HAP-1 (cell line): Measurements from ENCODE around the gene PGM1.

Source experiments
- DNase-seq, 2 experiments: peaks; one replicate each; pipeline ENCODE4 v3.0.0-alpha.2; 2016 to 2020; ENCODE audit warnings: low spot score in 2 of 2
- H3K27me3 ChIP-seq: fragments of 250-450 bp; sonication (Bioruptor Pico); 2 replicates; pipeline ENCODE4 v1.5.1; 2020; ENCODE audit warnings: low read depth, mild to moderate bottlenecking, moderate library complexity
- H3K36me3 ChIP-seq: fragments of 250-450 bp; sonication (Bioruptor Pico); replicated peaks from 2 replicates; pipeline ENCODE4 v1.5.1; 2020; ENCODE audit warnings: mild to moderate bottlenecking
- H3K4me1 ChIP-seq: fragments of 250-450 bp; sonication (Bioruptor Pico); 2 replicates; pipeline ENCODE4 v1.5.1; 2020; ENCODE audit warnings: mild to moderate bottlenecking
- H3K4me3 ChIP-seq: fragments of 250-450 bp; sonication (Bioruptor Pico); 2 replicates; pipeline ENCODE4 v1.5.1; 2020; ENCODE audit warnings: mild to moderate bottlenecking, moderate library complexity
- H3K9me3 ChIP-seq: fragments of 250-450 bp; sonication (Bioruptor Pico); 2 replicates; pipeline ENCODE4 v1.5.1; 2020; ENCODE audit warnings: mild to moderate bottlenecking, moderate library complexity
- in situ Hi-C: fragments of 300-500 bp; cut with MboI; formaldehyde crosslinking; loops from 3 replicates; pipeline ENCODE4 v1.14.3; 2020; ENCODE audit warnings: low sequenced_read_pairs, inconsistent platforms, mixed read lengths

Gene PGM1

DNA sequence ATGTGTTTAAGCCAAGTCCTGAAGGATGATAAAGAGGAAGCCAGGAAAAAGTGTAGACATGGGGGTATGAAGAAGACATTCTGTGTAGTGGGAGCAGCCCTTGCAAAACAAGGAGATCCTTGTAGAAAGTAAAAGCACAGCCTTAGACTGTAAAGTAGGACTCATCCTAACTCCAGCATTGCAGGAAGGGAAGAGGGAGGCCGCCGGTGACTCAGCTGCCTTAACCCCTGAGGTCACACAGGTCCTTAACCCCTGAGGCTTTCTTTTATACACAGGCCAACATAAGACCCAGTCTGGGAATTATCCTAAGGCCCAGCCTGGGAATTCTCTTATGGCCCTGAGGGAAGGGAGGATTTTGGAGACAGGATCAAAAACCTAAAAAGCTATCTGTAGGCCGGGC, 18.0 kb downstream of the PGM1 start:
- Histone ChIP-seq H3K36me3 (no peaks in the 10 kb centered on the region), H3K4me1 (no peaks in the 10 kb centered on the region), H3K9me3 (no peaks in the 10 kb centered on the region), H3K4me3 (no peak overlapping the region), H3K27me3 (no peaks in the 10 kb centered on the region)
- in situ Hi-C loops: loop anchor here (10.0 kb wide), 1 partner anchor 534 kb away; no protein-coding TSS in a partner anchor
- DNase-seq: no peak

DNA sequence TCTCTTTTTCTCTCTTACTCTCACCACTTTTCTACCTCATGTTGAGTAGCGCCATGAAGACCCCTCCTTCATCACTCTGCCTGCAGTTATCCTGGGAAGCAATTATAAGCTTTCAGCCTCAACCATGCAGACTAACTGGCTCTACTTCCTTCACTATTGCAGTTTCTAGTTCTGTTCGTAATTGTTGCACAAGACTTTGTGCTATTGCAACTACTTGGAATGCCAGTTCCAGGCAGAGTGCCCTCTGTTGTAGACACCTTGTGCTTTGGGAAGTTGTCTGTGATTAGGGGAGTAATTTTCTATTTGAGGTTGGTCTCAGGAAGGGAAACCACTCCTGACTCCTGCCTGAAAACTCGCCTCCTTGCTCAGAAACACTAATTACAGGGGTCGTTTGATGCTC, 19.4 kb downstream of the PGM1 start:
- H3K36me3 ChIP-seq: no peaks in the 10 kb centered on the region
- H3K4me3 ChIP-seq: no peak overlapping the region
- H3K9me3 ChIP-seq: no peaks in the 10 kb centered on the region
- no peak for DNase-seq
- H3K27me3 ChIP-seq: no peaks in the 10 kb centered on the region
- in situ Hi-C loops: loop anchor here (10.0 kb wide), 1 partner anchor 532 kb away; no protein-coding TSS in a partner anchor
- H3K4me1 ChIP-seq: no peaks in the 10 kb centered on the region

DNA sequence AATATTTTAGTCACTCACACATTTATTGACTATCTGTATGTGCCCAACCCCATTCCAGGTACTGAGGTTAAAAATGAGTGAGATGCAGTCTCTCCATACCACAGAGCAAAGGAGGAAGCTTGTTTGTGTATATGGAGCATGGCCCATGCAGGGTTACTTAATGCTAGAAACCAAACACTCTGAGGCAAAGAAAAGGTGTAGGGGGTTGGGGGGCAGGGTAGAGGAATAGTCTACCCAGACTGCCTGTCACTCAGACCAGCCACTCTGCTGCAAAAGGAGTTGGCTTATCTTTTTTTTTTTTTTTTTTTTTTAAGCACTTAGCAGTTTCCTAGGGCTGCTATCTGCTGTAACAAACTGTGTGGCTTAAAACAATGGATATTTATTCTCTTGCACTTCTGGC, 19.8 kb downstream of the PGM1 start:
- in situ Hi-C loops: loop anchor here (10.0 kb wide), 1 partner anchor 532 kb away; no protein-coding TSS in a partner anchor
- no peak for DNase-seq
- H3K27me3 ChIP-seq: no peaks in the 10 kb centered on the region
- no peaks in the 10 kb centered on the region for H3K9me3 ChIP-seq
- no peaks in the 10 kb centered on the region for H3K4me1 ChIP-seq
- H3K36me3 ChIP-seq: no peaks in the 10 kb centered on the region
- H3K4me3 ChIP-seq: no peak overlapping the region

DNA sequence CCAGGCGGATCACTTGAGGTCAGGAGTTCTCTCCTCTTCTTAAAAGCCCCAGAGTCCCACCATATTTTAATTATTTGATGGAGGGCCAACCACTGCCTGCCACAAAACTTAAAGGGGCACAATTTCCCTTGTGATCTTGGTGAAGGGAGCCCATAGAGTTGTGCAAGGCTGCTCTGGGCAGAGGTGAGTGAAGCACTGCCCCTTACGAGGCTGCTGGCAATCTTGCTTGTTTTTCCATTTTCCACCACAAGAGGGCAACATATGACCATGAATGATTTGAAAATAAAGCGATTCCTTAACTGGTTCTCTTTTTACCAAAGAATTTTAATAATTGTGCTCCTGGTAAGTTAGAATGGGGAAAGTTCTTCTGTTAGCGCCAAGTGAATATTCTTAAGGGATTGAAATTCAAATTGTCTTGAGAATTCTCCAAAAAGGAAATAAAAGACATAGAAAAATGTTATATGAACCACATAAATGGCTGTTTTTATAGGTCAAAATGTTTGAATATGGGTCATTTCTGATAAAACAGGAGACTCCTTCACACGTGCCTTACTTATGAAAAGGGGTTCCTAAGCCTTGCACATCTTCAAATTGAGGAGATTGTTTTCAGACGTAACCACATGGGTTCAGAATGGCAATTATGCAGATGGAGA, 22.7 kb downstream of the PGM1 start:
- H3K36me3 ChIP-seq: no peaks in the 10 kb centered on the region
- no peaks in the 10 kb centered on the region for H3K4me1 ChIP-seq
- peak; percentile 50 to 74 for DNase-seq
- in situ Hi-C loops: loop anchor here (5.0 to 10.0 kb wide), 2 partner anchors 529 to 626 kb away; no protein-coding TSS in a partner anchor
- no peak overlapping the region for H3K4me3 ChIP-seq
- H3K27me3 ChIP-seq: no peaks in the 10 kb centered on the region
- no peaks in the 10 kb centered on the region for H3K9me3 ChIP-seq

DNA sequence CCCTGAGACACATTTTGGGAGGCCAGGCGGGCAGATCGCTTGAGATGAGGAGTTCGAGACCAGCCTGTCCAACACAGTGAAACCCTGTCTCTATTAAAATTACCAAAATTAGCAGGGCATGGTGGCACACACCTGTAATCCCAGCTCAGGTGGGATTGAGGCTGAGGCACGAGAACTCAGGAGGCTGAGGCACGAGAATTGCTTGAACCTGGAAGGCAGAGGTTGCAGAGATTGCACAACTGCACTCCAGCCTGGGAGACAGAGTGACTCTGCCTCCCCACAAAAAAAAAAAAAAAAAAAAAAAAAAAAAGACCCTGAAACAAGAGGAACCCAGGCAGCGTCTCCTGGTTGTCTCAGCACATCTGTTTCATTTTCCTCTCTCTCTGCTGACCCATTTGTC, 24.2 kb downstream of the PGM1 start:
- H3K36me3 ChIP-seq: no peaks in the 10 kb centered on the region
- DNase-seq: no peak
- no peaks in the 10 kb centered on the region for H3K9me3 ChIP-seq
- H3K4me1 ChIP-seq: no peaks in the 10 kb centered on the region
- no peaks in the 10 kb centered on the region for H3K27me3 ChIP-seq
- in situ Hi-C loops: loop anchor here (5.0 to 10.0 kb wide), 2 partner anchors 527 to 625 kb away; no protein-coding TSS in a partner anchor
- H3K4me3 ChIP-seq: no peak overlapping the region

DNA sequence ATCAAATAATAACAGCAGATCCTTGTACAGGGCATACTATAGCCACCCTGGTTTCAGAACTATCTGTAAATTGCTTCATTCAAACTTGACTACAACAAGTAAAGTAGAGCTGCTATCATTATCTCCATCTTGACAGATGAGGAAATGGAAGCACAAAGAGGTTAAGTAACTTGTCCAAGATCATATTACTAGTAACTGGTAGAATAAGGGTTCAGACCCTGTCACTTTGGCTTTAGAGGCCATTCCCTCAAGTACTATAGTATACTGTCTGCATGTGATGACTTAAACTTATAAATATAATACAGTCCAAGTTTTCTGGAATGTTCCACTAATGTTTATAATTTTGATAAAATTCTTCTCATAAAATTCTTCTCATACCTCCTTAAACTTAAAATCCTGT, 24.8 kb downstream of the PGM1 start:
- Histone ChIP-seq H3K4me3 (no peak overlapping the region), H3K27me3 (no peaks in the 10 kb centered on the region), H3K36me3 (no peaks in the 10 kb centered on the region), H3K9me3 (no peaks in the 10 kb centered on the region), H3K4me1 (no peaks in the 10 kb centered on the region)
- no peak for DNase-seq
- in situ Hi-C loops: loop anchor here (5.0 to 10.0 kb wide), 2 partner anchors 527 to 624 kb away; no protein-coding TSS in a partner anchor

DNA sequence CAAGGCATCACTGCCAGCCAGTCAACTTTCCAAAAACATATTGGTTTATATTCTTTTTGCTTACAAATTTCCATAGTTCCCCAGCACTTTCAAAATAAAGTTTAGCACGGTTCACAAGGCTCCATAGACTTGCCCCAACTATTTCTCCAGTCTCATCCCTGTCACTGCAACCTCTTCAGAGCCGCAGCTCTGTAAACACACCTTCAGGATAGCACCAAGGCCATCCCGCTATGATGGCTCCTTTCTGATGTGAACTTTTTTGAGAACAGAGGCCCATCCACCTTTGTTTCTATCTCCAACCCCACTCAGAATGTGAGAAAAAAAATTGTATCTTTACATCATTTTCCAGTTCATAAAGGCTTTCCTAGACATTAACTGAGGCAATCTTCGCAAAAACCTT, 26.3 kb downstream of the PGM1 start:
- Histone ChIP-seq H3K4me3 (no peak overlapping the region), H3K9me3 (no peaks in the 10 kb centered on the region), H3K27me3 (no peaks in the 10 kb centered on the region), H3K36me3 (no peaks in the 10 kb centered on the region), H3K4me1 (peaks cover 7% of the 10 kb centered on the region; the same call in 1 of the 2 replicates)
- in situ Hi-C loops: loop anchor here (5.0 to 10.0 kb wide), 2 partner anchors 525 to 623 kb away; no protein-coding TSS in a partner anchor
- no peak for DNase-seq

DNA sequence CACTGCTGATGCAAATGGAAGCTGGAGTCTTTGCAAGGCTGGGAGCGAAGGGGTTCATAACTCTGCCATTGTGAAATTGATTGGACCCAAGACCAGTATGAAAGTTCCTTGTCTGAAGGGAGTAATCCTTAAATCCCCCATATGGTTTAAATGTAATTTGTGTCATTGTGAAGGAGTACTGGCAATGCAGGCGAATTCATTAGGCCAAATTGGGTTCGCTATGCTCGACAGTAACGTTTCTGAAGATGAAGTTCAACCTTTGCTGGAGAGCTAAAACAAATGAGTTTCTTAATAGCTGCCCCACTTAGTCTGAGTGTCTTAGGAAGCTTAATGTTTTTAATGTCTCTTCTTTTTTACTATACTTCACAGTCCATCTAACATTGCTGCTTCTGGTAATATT, 27.5 kb downstream of the PGM1 start:
- H3K9me3 ChIP-seq: no peaks in the 10 kb centered on the region
- H3K27me3 ChIP-seq: no peaks in the 10 kb centered on the region
- DNase-seq: no peak
- no peak overlapping the region for H3K4me3 ChIP-seq
- no peaks in the 10 kb centered on the region for H3K36me3 ChIP-seq
- in situ Hi-C loops: no loop called here
- peaks cover 7% of the 10 kb centered on the region; the same call in 1 of the 2 replicates for H3K4me1 ChIP-seq

DNA sequence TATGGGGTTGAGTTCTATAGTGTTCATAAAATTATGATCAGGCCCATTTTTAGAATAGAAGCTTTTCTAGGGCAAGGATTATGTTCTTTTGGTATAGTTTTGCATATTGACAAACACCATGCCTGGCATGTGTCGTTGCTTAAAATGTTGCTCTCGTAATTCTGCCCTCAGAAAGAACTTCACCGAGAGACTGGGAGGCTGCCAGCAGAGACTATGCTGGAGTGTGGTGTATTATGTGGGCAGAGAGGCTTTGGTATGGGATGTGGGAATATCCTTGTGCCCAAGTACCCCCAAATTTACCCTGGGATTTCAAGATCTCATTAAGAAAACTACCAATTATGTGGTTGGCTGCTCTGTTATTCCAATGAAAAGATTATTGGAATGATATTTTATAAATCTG, 27.9 kb downstream of the PGM1 start:
- Histone ChIP-seq H3K9me3 (no peaks in the 10 kb centered on the region), H3K36me3 (no peaks in the 10 kb centered on the region), H3K4me1 (peaks cover 7% of the 10 kb centered on the region; the same call in 1 of the 2 replicates), H3K4me3 (no peak overlapping the region), H3K27me3 (no peaks in the 10 kb centered on the region)
- in situ Hi-C loops: no loop called here
- DNase-seq: no peak

DNA sequence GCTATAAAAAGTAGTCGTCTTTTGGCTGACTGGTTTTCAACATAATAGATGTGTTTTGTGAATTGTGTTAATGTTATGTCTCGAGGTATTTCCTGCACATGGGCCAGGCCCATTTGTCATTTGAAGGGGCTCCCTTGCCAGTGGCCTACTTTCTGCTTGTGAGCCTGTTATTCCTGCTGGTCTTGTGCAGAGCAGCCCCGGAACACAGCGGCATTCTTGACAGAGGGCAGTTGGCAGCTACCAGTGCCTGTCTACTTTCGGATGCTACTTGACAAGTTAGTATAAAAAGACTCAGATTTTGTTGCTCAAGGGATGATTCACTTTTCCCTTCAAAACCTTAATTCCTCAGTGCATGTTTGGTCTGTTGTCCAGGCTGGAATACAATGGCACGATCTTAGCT, 28.5 kb downstream of the PGM1 start:
- H3K4me3 ChIP-seq: no peak overlapping the region
- H3K36me3 ChIP-seq: no peaks in the 10 kb centered on the region
- no peaks in the 10 kb centered on the region for H3K9me3 ChIP-seq
- in situ Hi-C loops: no loop called here
- peaks cover 7% of the 10 kb centered on the region; the same call in 1 of the 2 replicates for H3K4me1 ChIP-seq
- DNase-seq: no peak
- no peaks in the 10 kb centered on the region for H3K27me3 ChIP-seq

DNA sequence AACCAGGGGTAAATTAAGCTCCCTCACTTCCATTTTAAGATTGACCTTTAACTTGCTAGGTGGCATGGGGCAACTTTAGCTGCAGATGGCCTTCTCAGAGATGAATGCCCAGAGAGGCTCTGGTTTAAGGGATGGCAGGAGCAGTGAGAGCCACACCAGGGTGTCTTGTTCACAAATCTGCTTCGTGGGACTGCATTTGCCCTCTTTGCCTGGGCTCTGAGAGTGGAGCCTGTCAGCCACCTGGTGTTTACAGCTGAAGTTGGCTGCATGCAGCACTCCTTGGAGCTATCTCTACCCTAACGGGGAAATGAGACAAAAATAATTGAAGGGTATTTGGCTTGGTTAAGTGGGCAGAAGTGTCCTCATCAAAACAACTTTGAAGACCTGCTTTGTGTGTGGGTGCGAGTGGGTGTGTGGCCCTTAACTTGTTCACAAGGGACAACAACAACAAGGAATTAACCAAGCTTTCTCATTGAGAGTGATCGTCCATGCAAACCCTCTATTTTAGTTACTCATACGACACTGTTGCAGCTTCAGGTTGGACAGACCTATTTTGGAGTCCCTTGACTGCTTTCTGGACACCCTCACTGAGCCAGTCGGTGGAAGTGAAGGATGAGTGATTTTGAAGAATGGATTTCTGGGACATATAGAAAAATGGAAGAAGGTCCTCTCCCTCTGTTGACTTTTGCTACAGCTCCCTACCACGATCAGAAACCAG, 29.8 kb downstream of the PGM1 start:
- Histone ChIP-seq H3K4me1 (peaks cover 7% of the 10 kb centered on the region; the same call in 1 of the 2 replicates), H3K4me3 (no peak overlapping the region), H3K27me3 (no peaks in the 10 kb centered on the region), H3K36me3 (no peaks in the 10 kb centered on the region), H3K9me3 (no peaks in the 10 kb centered on the region)
- DNase-seq: no peak
- in situ Hi-C loops: no loop called here

DNA sequence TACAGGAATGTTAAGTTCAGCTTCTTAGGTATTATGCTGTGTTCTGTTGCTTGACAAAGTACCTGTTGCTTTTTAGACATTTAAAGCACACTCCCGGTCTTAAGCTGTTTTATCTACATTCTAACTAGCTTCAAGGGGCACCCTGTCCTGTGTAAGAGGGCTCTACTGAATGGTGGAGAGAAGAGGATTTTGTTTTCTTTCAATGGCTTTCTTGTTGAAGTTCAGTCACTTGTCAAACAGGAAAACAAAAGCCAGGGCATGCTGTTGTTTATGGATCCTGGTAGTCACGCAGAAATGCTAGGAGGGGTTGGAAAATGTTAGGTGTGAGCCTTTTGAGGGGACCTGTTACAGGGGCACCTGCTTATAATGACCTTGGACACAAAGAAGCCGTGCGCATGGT, 30.7 kb downstream of the PGM1 start:
- no peak overlapping the region for H3K4me3 ChIP-seq
- peaks cover 7% of the 10 kb centered on the region; the same call in 1 of the 2 replicates for H3K4me1 ChIP-seq
- peak; percentile 9 to 29 for DNase-seq
- no peaks in the 10 kb centered on the region for H3K36me3 ChIP-seq
- H3K9me3 ChIP-seq: no peaks in the 10 kb centered on the region
- no peaks in the 10 kb centered on the region for H3K27me3 ChIP-seq
- in situ Hi-C loops: no loop called here

DNA sequence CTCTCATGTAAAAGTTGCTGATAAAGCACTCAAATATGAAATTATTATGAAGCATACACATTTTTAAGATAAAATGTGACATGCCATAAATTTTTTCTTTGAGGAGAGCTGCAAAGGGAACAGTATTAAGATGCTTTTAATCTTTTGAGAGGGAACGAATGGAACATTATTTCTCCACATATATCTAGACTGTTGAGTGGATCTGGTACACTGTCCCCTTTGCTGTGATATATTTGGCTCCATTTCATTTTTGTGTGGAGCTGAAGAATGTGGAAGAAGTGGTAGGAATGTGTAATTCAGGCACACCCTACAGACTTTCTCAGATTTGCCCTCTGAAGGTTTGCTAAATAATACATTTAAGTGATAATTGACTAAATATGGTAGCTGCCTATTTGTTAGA, 31.7 kb downstream of the PGM1 start:
- no peak for DNase-seq
- Histone ChIP-seq H3K27me3 (no peaks in the 10 kb centered on the region), H3K4me1 (peaks cover 12% of the 10 kb centered on the region), H3K9me3 (no peaks in the 10 kb centered on the region), H3K36me3 (no peaks in the 10 kb centered on the region), H3K4me3 (no peak overlapping the region)
- in situ Hi-C loops: no loop called here

DNA sequence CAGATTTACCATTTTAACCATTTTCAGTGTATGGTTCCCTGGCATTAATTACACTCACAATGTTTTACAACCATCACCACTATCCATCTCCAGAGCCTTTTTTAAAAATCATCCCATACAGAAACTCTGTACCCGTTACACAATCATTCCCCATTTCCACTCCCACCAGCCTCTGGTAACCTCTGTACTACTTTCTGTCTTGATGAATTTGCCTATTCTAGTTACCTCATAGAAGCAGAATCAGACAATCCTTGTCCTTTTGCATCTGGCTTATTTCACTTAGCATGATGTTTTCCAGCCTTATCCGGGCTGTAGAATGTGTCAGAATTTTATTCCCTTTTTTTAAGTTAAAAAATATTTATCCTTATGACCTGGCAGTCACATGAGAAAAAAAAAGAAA, 33.0 kb downstream of the PGM1 start:
- H3K9me3 ChIP-seq: no peaks in the 10 kb centered on the region
- no peaks in the 10 kb centered on the region for H3K36me3 ChIP-seq
- in situ Hi-C loops: no loop called here
- DNase-seq: no peak
- H3K4me1 ChIP-seq: peaks cover 20% of the 10 kb centered on the region
- no peaks in the 10 kb centered on the region for H3K27me3 ChIP-seq
- no peak overlapping the region for H3K4me3 ChIP-seq
